Measurements from ENCODE around the gene LBHD2.
A peak's percentile ranks its signal among the peaks of the same experiment; 100 is the strongest.
"Not testable (repeated sequence)": the region's sequence is repeated elsewhere in the genome, so short reads cannot be mapped to it uniquely, and the experiment has no call there.

LBHD2 gene

GRCh38 chr14:103107455-103107854 lies 23.4 kb downstream of the LBHD2 start:
- DNase-seq = no peak

- no peak for DNase-seq
Observed at GRCh38 chr14:103107941-103108748, 24.1 kb downstream of the LBHD2 start.

GRCh38 chr14:103108749-103109207 lies 24.8 kb downstream of the LBHD2 start:
- no peak for DNase-seq

GRCh38 chr14:103109535-103110441 lies 25.8 kb downstream of the LBHD2 start:
- DNase-seq = no peak

GRCh38 chr14:103110681-103111231 lies 26.7 kb downstream of the LBHD2 start:
- DNase-seq = no peak

GRCh38 chr14:103111232-103111868 lies 27.3 kb downstream of the LBHD2 start:
- no peak for DNase-seq

- no peak for DNase-seq
Observed at GRCh38 chr14:103112400-103113243, 28.6 kb downstream of the LBHD2 start.

- no peak for DNase-seq
Observed at GRCh38 chr14:103113303-103113702, 29.3 kb downstream of the LBHD2 start.

GRCh38 chr14:103113774-103114173 lies 29.8 kb downstream of the LBHD2 start:
- DNase-seq = no peak

GRCh38 chr14:103115086-103115679 lies 31.2 kb downstream of the LBHD2 start:
- DNase-seq = not testable (repeated sequence)

- DNase-seq = no peak
Observed at GRCh38 chr14:103115845-103116572, 32.0 kb downstream of the LBHD2 start.

GRCh38 chr14:103116636-103117035 lies 32.6 kb downstream of the LBHD2 start:
- no peak for DNase-seq

- DNase-seq = not testable (repeated sequence)
Observed at GRCh38 chr14:103117499-103117898, 33.5 kb downstream of the LBHD2 start.

- no peak for DNase-seq
Observed at GRCh38 chr14:103118018-103118662, 34.1 kb downstream of the LBHD2 start.

GRCh38 chr14:103118663-103119404 lies 34.8 kb downstream of the LBHD2 start:
- no peak for DNase-seq

GRCh38 chr14:103119527-103119926 lies 35.5 kb downstream of the LBHD2 start:
- DNase-seq = not testable (repeated sequence)

- no peak for DNase-seq
Observed at GRCh38 chr14:103121121-103121845, 37.3 kb downstream of the LBHD2 start.

GRCh38 chr14:103121846-103122584 lies 38.0 kb downstream of the LBHD2 start:
- DNase-seq = peak in 1 of 2 experiments; percentile 8
